ENCODE results near the gene PCSK6.
A peak's percentile ranks its signal among the peaks of the same experiment; 100 is the strongest.

The PCSK6 gene

DNA sequence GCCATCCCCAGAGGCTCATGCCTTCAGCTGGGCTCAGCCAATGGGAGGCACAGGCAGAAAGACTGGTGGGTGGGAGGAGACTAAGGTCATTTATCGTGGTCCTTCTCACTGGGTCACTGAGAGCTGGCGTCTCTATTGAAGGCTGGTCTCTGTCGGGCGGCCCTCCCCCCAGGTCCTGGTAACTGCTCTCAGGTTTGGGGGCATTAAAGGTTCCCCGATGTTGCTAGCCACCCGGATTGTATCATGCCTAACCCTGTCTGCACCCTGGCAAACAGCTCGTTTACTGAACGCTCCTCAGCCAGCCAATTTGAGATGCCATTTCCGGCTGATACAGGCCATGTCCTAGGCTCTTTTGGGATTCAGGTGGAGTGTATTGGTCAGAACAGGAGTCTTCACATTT, 222.7 kb downstream of the PCSK6 start:
- no peak for DNase-seq

GRCh38 chr15:101266034-101266433, 223.5 kb downstream of the PCSK6 start:
- DNase-seq: no peak

DNA sequence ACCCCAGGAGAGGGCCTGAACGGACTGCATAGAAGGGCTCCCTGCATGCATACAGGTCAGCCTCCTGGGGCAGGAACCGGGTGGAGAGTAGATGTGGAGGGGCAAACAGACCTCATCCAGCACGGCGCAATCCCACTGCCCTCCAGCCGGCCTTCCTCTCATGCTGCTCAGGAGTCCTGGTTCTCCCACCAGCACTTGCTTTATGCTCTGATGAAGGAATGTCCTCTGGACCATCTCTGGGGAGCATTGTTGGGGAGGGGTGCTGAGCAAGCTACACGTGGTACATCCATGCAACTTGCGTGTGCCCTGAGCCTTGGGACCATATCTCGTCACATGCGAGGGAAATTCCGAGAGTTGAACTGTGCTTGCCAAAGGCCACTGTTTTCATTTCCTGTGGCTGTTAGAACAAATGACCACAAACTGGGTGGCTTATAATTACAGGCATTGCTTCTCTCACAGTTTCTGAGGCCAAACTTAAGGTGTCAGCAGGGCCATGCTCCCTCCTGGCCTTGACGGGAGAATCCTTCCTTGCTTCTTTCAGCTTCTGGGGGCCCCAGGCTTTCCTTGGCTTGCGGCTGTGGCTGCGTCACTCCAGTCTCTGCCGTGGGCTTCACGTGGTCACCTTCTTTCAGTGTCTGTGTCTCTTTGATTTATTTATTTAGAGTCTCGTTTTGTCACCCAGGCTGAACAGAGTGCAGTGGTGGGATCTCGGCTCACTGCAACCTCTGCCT, 224.4 kb downstream of the PCSK6 start:
- no peak for DNase-seq

- DNase-seq: no peak
These were observed 225.5 kb downstream of the PCSK6 start for GRCh38 chr15:101264011-101264410.

- no peak for DNase-seq
These were observed 227.0 kb downstream of the PCSK6 start for GRCh38 chr15:101262551-101262950.

DNA sequence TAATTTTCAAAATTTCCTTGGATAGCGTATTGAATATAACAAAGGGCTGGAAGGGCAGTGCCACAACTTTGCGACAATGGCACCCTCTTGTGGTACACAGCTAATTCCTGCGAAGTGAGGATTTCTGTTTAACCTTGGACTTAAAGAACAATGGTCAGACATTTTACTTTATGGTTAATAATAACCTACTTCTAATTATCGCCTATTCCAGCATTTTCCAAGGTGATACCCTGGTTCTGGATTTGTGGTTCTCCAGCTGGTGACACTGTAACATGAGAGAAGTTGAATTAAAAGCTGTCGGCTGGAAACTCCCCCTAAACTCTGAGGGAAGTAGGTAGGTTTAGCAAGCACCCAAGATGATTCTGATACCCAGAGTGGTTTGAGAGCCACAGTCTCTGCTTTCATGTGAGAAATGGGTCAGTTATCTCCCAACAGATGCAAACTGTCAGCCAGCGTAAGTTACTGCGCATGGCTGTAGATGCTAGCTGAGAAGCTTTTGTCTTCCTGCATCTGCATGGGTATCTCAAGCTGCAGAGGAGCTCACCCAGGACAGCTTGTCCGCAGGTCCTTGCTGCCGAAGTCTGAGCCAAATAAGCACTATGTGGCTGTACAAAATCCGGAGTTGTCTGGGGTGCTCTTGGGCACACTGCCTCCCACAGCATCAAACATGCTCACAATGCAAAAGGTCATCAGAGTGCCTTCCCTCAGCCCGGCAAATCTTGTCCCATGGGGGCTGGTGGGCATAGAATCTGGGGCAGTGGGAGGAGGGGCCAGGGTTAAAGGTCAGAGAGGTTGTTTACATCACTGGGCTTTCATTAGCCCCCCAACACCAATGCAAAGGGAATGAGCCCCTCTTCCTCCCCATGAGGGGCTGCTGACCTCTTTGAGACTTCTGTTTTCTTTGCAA, 231.0 kb downstream of the PCSK6 start:
- peak; percentile 5 for DNase-seq

- DNase-seq: no peak
These were observed 232.8 kb downstream of the PCSK6 start for GRCh38 chr15:101256757-101257156.

- peak; percentile 24 for DNase-seq
These were observed 233.8 kb downstream of the PCSK6 start for GRCh38 chr15:101255615-101256241.

DNA sequence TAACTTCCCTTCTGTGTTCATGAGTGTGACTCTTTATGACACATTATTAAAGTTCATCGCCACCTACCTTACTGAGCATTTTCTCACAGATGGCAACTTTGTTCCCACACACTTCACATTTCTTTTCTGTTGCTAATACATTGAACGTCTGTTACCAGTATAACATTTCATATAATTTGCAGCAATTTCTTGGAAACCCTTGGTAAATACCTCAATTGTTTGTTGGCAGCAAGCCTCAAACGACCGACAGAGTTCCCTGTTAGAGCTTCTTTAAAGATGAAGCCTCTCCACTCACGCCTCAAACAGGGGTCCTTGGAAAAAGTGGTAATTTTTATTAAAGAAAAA, 234.5 kb downstream of the PCSK6 start:
- no peak for DNase-seq

GRCh38 chr15:101254157-101255050, 235.1 kb downstream of the PCSK6 start:
- no peak for DNase-seq
